Nephron progenitor cell (in vitro differentiated cells): ENCODE measurements around the gene UBE2U.

ENCODE experiments used
- DNase-seq: peaks from one replicate; pipeline ENCODE4 v3.0.0; 2021
- H3K27ac Mint-ChIP-seq: 2 replicates; pipeline ENCODE4 v1.8.0; 2021; ENCODE audit warnings: mild to moderate bottlenecking, moderate library complexity, mixed read lengths
- H3K27me3 Mint-ChIP-seq: 2 replicates; pipeline ENCODE4 v1.8.0; 2021; ENCODE audit warnings: mild to moderate bottlenecking, low read depth, mixed read lengths; ENCODE audit not compliant: poor library complexity
- H3K36me3 Mint-ChIP-seq: 2 replicates; pipeline ENCODE4 v1.8.0; 2021; ENCODE audit warnings: low read depth, mixed read lengths
- H3K4me1 Mint-ChIP-seq: 2 replicates; pipeline ENCODE4 v1.8.0; 2021; ENCODE audit warnings: mixed read lengths
- H3K4me3 Mint-ChIP-seq: 2 replicates; pipeline ENCODE4 v1.8.0; 2021; ENCODE audit warnings: mild to moderate bottlenecking, moderate library complexity, mixed read lengths
- H3K9me3 Mint-ChIP-seq: 2 replicates; pipeline ENCODE4 v1.8.0; 2021; ENCODE audit warnings: mild to moderate bottlenecking, moderate library complexity, mixed read lengths
- TF ChIP-seq, protein P1 (sequence below): fragments of 200-600 bp; sonication (generic); IDR thresholded peaks from 2 replicates; pipeline ENCODE4 v1.5.0; 2021; ENCODE audit warnings: antibody characterized with exemption

UBE2U gene

DNA sequence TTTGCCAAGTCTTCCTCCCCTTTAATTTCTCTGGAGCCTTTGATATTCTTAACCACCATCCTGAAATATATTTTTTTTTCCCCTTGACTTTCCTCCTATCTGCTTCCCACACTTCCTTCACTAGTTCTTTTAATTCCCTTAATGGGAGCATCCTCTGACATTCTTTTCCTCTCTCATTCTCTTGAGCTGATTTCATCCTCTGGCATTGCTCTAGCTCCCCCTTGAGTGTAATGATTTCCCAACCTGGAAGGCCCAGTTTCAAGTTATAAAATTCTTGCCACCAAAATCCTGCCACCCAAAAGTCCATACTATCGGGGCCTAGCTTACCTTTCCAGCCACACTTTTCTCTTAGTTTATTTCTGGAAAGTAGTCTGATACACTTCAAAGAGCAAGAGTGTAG, 39.5 kb upstream of the UBE2U start:
- Mint-ChIP-seq H3K36me3 (peaks cover 11% of the 10 kb centered on the region), H3K4me3 (no peak overlapping the region), H3K4me1 (peaks cover 40% of the 10 kb centered on the region), H3K27ac (no peak overlapping the region), H3K9me3 (peaks cover 1% of the 10 kb centered on the region), H3K27me3 (peaks cover 2% of the 10 kb centered on the region)
- TF ChIP-seq, protein P1, sequence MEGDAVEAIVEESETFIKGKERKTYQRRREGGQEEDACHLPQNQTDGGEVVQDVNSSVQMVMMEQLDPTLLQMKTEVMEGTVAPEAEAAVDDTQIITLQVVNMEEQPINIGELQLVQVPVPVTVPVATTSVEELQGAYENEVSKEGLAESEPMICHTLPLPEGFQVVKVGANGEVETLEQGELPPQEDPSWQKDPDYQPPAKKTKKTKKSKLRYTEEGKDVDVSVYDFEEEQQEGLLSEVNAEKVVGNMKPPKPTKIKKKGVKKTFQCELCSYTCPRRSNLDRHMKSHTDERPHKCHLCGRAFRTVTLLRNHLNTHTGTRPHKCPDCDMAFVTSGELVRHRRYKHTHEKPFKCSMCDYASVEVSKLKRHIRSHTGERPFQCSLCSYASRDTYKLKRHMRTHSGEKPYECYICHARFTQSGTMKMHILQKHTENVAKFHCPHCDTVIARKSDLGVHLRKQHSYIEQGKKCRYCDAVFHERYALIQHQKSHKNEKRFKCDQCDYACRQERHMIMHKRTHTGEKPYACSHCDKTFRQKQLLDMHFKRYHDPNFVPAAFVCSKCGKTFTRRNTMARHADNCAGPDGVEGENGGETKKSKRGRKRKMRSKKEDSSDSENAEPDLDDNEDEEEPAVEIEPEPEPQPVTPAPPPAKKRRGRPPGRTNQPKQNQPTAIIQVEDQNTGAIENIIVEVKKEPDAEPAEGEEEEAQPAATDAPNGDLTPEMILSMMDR: peak; percentile 35
- DNase-seq: no peak

- H3K36me3 Mint-ChIP-seq: peaks cover 24% of the 10 kb centered on the region
- DNase-seq: no peak
- H3K9me3 Mint-ChIP-seq: peaks cover 25% of the 10 kb centered on the region
- H3K27me3 Mint-ChIP-seq: peaks cover 6% of the 10 kb centered on the region
- H3K4me1 Mint-ChIP-seq: peaks cover 23% of the 10 kb centered on the region
- TF ChIP-seq, protein P1: no peak
- no peak overlapping the region for H3K27ac Mint-ChIP-seq
- no peak overlapping the region for H3K4me3 Mint-ChIP-seq
These were observed 36.8 kb upstream of the UBE2U start for GRCh38 chr1:64166629-64167028.

- Mint-ChIP-seq H3K4me3 (no peak overlapping the region), H3K36me3 (peaks cover 30% of the 10 kb centered on the region), H3K4me1 (peaks cover 17% of the 10 kb centered on the region), H3K27me3 (peaks cover 6% of the 10 kb centered on the region), H3K9me3 (peaks cover 28% of the 10 kb centered on the region), H3K27ac (no peak overlapping the region)
- DNase-seq: no peak
- TF ChIP-seq, protein P1: no peak
These were observed 36.2 kb upstream of the UBE2U start for GRCh38 chr1:64167176-64167575.

- Mint-ChIP-seq H3K27ac (no peak overlapping the region), H3K36me3 (peaks cover 30% of the 10 kb centered on the region), H3K4me3 (no peak overlapping the region), H3K27me3 (peaks cover 3% of the 10 kb centered on the region), H3K4me1 (peaks cover 15% of the 10 kb centered on the region), H3K9me3 (peaks cover 28% of the 10 kb centered on the region)
- no peak for DNase-seq
- TF ChIP-seq, protein P1: no peak
These were observed 32.2 kb upstream of the UBE2U start for GRCh38 chr1:64171246-64171645.

- Mint-ChIP-seq H3K36me3 (peaks cover 30% of the 10 kb centered on the region), H3K27me3 (peaks cover 3% of the 10 kb centered on the region), H3K4me3 (no peak overlapping the region), H3K4me1 (peaks cover 15% of the 10 kb centered on the region), H3K27ac (no peak overlapping the region), H3K9me3 (peaks cover 28% of the 10 kb centered on the region)
- no peak for DNase-seq
- TF ChIP-seq, protein P1: no peak
These were observed 31.6 kb upstream of the UBE2U start for GRCh38 chr1:64171797-64172281.

DNA sequence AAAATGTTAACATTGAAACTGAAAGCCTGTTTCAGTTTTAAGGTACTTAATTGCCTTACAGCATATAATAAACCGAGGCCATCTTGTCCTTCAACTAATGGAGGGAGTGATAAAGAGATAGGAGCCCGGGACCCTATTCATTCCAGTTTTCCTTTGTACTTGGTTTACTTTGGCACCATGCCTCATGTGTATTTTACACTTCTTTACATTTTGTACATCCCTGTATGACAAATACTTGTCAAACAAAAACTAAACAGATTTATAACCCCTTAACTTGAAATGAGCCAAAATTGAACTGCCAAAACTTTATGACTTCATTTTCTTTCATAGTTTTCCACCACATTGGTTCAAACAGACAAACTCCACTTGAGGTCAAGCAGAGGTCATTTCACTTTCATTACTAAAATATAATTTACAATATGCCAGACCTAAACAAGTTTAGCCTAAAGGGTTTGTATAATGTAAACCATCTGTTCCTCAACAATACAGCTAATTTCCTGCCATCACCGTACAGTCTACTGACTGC, 30.9 kb upstream of the UBE2U start:
- Mint-ChIP-seq H3K27ac (no peak overlapping the region), H3K27me3 (peaks cover 3% of the 10 kb centered on the region)

More for the DNA sequence above, 30.9 kb upstream of the UBE2U start:
- Mint-ChIP-seq H3K4me3 (no peak overlapping the region), H3K36me3 (peaks cover 34% of the 10 kb centered on the region), H3K9me3 (peaks cover 28% of the 10 kb centered on the region), H3K4me1 (peaks cover 15% of the 10 kb centered on the region)
- no peak for DNase-seq
- TF ChIP-seq, protein P1: no peak
